HK-2 (cell line): ENCODE results near the gene SEMA4C.

Experiments
- DNase-seq: peaks from one replicate; pipeline ENCODE4 v3.0.0-alpha.2; 2018; ENCODE audit not compliant: unreplicated experiment

Gene SEMA4C

GRCh38 chr2:96821113-96821675 is 48.7 kb downstream of the SEMA4C start:
- DNase-seq = no peak

DNA sequence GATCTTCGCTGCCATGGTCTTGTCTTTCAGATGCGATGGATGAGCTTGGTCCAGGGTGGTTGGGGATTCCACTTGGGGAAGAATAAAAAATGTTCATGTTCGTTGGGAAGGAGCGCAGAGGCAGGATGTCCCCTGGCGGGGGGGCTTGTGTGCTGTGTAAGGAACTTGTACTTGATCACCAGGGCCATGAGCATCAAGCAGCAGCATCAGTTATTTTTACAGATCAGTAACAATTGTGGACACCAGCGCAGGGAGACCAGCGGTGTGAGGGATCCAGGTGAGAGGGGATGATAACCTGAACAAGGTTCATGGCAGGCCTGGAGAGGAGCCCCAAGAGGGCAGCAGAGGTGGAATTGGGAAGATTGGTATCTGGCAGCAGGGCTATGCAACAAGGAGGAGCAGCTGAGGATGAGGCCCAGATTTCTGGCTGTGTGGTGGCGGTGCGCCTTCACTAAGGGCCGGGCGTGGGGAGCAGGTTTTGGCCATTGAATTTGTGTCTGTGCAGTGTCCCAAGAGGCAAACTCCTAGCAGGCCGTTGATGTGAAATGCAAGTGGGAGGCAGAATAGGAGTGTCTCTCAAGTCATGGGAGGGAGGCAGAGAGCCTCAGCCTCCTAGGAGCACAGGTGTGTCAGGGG is 49.9 kb downstream of the SEMA4C start:
- no peak for DNase-seq

DNA sequence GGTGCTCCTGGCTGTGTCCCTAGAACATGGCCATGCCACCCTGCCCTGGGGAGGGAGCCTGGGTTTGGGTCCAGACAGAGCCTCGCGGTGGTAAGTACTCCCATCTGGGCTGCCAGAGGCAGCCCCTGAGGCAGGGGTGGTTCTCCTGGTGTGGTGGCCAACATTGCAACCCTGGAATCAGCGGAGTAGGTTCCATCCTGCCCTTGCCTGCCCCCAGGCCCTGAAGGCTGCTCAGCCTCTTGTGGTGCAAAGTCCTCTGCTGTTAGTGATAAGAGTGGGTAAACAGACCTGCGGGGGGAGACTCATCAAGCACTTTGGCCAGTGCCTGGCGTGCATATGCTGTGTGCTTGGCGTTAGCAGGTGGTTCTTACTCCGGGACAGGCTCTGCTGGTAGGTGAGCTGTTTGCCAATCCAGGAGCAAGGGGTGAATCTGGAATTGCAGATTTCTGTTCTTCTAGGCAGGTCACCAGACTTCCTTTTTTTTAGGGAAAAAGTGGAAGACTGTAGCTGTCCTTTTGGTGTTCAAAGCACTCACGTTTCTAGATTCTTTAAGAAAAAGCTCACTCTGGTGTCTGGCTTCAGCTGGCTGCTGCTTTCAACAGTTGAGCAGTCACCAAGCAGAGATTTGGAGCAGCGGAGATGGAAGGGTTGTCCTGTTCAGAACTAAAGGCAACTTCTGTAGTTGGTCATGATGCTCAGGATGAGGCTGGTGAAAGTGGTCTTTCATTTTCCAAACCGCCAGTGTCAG is 50.6 kb downstream of the SEMA4C start:
- no peak for DNase-seq

DNA sequence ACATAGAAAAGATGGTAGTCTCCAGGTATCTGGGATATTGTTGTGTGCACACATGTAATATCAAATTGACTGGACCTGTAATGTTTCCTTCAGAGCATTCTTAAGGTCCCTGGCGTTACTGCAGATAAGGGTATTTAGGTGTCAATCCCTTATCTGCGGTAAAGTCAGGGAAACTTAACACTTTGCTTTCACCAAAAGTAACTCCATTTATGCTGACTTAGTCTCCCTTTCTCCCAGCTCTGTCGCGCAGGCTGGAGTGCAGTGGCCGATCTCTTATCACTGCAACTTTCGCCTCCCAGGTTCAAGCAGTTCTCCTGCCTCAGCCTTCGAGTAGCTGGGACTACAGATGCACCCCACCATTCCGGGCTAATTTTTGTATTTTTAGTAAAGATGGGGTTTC is 52.0 kb downstream of the SEMA4C start:
- no peak for DNase-seq

DNA sequence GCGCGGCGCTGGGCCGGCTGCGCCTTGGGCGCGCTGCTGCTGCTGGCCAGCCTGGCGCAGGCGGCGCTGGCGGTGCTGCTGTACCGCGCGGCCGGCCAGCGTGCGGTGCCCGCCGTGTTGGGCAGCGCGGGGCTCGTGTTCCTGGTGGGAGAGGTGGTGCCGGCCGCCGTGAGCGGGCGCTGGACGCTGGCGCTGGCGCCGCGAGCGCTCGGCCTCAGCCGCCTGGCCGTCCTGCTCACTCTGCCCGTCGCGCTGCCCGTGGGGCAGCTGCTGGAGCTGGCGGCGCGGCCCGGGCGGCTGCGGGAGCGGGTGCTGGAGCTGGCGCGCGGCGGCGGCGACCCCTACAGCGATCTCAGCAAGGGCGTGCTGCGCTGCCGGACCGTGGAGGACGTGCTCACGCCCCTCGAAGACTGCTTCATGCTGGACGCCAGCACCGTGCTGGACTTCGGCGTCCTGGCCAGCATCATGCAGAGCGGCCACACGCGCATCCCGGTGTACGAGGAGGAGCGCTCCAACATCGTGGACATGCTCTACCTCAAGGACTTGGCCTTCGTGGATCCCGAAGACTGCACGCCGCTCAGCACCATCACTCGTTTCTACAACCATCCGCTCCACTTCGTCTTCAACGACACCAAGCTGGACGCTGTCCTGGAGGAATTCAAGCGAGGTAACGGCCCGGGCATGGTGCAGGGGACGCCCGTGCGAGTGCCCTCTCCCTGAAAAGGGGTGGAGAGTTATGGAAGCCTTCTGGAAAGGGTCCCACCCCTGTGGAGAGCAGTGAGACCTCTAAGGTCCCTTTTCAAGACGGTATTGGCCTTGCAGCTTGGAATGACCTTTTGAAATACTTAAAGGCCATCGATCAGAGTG is 52.8 kb downstream of the SEMA4C start:
- no peak for DNase-seq

DNA sequence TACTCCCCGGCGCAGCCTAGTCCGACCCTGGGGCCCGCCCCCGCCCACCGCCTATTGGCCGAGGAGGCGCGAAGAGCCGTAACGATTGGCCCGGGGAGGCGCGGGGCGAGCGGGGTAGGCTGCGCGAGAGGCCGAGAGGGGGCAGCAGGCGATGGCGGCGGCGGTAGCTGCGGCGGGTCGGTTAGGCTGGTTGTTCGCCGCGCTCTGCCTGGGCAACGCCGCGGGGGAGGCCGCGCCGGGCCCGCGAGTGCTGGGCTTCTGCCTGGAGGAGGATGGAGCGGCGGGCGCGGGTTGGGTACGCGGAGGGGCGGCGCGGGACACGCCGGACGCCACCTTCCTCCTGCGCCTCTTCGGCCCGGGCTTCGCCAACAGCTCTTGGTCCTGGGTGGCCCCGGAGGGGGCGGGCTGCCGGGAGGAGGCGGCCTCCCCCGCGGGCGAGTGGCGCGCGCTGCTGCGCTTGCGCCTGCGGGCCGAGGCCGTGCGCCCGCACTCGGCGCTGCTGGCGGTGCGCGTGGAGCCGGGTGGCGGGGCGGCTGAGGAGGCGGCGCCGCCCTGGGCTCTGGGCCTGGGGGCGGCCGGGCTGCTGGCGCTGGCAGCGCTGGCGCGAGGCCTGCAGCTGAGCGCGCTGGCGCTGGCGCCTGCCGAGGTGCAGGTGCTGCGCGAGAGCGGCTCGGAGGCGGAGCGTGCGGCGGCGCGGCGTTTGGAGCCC is 53.6 kb downstream of the SEMA4C start, which contains the start of gene CNNM3:
Gene CNNM3, plus strand, starts transcription at position 142 of the 709 bp plus-strand sequence. Its CDS starts 10 bp downstream, at position 152.
- peak; percentile 97 for DNase-seq

DNA sequence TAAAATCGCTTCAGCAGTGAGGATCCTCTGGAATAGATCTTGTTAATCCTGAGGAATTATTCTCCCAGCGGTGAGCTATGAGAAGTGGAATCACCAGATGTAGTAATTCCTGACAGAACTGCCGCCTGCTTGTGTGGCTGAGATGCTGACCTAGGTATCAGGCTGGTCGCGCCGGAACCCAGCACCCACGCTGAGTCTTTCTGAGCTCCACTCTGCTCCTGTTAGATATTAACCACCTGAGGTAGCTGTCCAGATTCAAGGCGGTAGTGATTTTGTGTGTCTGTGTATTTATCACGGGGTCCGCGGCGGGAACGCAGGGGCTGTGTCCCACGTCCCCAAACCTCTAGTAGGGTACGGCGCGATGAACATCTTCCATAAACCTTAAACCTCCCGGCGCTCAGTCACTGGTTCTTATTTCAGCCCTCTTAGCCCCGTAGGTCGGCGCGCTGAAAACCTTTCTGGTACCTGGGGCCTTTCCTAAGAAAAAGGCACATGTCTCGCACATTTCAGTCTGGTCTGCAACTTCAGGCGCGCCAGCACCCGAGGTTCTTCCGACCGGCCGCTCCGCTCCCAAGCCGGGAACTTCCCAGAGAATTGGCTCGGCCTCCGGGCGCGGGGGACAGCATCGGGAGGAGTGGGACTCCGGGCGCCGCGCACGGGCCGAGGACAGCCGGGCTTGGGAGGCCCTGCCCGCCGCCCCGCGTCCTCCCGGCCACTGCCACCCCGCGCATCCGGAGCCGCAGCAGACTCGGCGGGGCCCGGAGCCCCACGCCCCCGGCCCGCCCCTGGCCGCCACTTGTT is 54.4 kb downstream of the SEMA4C start:
- peak; percentile 49 for DNase-seq

DNA sequence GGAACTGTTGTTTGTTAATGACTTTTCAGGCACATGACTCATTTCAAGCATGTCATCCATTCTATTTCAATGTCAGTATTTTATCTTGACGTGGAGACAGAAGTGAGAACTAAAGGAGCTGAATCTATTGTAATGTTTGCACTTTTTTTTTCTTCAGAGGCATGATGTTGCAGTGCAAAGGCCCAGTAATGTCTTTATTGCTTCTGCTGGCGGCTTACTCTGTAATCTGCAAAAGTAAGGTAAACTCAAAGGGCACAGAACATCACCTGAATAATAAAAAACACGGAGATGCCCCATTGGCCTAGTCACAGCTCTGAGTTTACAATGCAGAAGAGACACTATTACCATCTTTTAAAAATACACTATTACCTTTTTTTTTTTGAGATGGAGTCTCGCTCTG is 56.2 kb downstream of the SEMA4C start:
- no peak for DNase-seq

GRCh38 chr2:96811917-96812316 is 58.0 kb downstream of the SEMA4C start:
- DNase-seq = no peak

DNA sequence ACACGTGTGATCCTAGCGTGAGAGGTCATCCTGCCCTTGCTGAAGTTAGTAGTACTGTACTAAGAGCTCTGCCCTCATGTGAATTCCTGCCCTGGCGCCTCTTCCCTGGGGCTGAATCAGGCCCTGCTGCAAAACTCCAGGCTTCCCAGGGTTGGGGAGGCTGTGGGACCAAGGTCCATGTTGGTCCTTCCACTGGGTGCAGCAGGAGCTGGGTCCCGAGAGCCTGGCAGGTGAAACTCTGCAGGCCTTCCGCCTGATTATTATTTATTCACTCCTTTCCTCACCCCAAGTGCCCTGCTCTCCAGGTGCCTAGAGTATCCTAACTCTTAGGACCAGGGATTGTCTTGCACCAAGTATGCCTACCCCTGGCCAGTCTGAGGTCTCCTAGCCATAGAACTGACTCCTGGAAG is 59.1 kb downstream of the SEMA4C start:
- no peak for DNase-seq

DNA sequence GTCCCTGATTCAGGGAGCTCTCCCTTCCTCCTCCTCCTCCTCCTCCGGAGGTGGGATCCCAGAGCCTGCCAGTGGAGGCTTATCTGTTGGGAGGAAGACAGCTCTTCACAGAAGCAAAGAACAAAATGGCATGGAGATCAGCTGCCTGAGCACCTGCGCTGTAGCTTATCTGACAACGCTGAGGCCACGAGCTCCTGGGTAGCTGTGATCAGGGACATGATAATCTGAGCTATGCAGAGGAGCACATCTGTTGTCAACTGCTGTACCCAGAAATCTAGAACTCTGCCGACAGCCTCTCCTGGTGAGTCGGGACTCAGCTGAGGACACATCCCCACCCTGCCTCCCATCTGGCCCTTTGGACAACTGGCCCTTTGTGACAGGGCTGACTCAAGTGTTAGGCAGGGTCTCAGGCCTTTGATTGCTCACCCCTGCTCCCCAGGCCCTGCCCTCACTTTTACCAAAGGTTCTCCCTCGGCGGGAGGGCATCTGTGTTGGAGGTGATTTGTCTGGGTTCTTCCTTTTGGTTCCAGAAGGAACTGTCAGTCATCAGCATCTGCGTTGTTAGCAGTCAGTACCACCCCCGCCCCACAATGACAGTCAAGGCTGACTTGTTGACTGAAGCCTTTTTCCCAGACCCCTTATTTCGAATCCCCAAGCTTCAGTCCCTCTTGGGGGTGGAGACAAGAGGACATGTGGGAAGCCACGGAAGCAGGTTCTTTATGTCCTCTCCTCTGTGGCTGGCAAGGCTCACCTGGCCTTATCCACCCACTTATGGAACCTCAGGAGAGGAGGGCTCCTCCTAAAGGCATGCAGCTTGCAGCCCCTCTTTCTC is 59.7 kb downstream of the SEMA4C start:
- no peak for DNase-seq
